ENCODE measurements around the gene COPS9.

COPS9 gene

DNA sequence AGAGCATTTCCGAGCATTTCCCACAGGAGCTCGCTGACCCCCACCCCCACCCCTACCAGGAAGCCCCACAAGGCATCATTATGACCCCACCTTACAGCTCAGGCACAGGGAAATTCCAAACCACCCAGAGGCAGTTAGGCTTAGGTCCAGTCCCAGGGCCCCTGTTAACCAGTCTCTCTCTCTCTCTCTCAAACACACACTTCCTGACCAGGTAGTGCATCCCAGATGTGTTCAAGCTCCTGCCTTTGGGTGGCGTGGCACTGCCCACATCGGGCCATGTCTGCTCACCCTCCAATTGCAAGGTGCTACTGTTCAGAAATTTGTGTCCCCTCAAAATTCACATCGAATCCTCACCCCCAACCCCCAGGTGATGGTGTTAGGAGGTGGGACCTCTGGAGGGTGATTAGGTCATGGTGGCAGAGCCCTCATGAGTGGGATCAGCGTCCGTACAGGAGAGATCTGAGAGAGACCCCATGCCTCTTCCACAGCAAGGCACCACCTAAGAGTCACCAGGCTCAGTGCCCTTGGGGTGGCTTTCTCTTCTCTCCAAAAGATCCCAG is 8.8 kb downstream of the COPS9 start:
- no peaks in the 10 kb centered on the region for H4K20me1 ChIP-seq (ENCODE audit: insufficient read depth, low read length, poor library complexity, severe bottlenecking)
- peaks cover 36% of the 10 kb centered on the region; the same call in 1 of the 2 replicates for H3K36me3 ChIP-seq (ENCODE audit: insufficient read depth, low read length)
- H3K79me2 ChIP-seq (ENCODE audit: insufficient read depth, low read length): no peaks in the 10 kb centered on the region
- no peaks in the 10 kb centered on the region for H3K9me3 ChIP-seq (ENCODE audit: insufficient read depth, low read depth, low read length)
- no peak for TF ChIP-seq EZH2phosphoT487 (IDR thresholded peaks at IDR 0.05; ENCODE audit: borderline replicate concordance)
- TF ChIP-seq, protein P1, sequence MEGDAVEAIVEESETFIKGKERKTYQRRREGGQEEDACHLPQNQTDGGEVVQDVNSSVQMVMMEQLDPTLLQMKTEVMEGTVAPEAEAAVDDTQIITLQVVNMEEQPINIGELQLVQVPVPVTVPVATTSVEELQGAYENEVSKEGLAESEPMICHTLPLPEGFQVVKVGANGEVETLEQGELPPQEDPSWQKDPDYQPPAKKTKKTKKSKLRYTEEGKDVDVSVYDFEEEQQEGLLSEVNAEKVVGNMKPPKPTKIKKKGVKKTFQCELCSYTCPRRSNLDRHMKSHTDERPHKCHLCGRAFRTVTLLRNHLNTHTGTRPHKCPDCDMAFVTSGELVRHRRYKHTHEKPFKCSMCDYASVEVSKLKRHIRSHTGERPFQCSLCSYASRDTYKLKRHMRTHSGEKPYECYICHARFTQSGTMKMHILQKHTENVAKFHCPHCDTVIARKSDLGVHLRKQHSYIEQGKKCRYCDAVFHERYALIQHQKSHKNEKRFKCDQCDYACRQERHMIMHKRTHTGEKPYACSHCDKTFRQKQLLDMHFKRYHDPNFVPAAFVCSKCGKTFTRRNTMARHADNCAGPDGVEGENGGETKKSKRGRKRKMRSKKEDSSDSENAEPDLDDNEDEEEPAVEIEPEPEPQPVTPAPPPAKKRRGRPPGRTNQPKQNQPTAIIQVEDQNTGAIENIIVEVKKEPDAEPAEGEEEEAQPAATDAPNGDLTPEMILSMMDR (conservative IDR thresholded peaks at IDR 0.05; ENCODE audit: low read length): no peak
- H3K4me3 ChIP-seq (ENCODE audit: low read length, poor library complexity, severe bottlenecking): no peak overlapping the region
- H2AFZ ChIP-seq (ENCODE audit: low read length): no peak overlapping the region
- no peak overlapping the region for H3K4me2 ChIP-seq (ENCODE audit: low read depth, low read length, poor library complexity, severe bottlenecking)
- H3K27me3 ChIP-seq (ENCODE audit: insufficient read depth, low read length, poor library complexity, severe bottlenecking): no peaks in the 10 kb centered on the region
- no peaks in the 10 kb centered on the region for H3F3A ChIP-seq (ENCODE audit: low read depth)
- no peaks in the 10 kb centered on the region for H3K9me2 ChIP-seq (replicated peaks; ENCODE audit: low read depth, low read length)
- no peak overlapping the region for H3K9ac ChIP-seq (ENCODE audit: low read depth, low read length, poor library complexity, severe bottlenecking)
- H3K4me1 ChIP-seq (ENCODE audit: insufficient read depth, low read length, poor library complexity, severe bottlenecking): no peaks in the 10 kb centered on the region

DNA sequence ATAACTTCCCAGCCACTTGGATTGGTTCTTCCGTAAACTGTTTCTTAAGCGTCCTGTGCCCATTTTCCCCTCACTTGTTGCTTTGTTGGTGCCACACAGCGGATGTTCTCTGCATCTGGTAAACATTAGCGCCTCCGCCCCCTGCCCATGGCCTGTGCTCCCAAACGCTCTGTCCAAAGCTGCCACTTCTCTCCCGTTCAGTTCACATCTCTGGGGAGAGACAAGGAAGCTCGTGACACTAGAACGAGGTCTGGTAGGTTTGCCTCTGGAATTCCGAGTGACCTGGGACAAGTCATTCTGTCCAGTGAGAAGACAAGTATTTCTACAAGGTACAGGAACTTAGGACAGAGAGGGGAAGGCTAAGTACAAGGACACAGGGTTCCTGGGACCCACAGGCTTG is 9.4 kb downstream of the COPS9 start:
- Histone ChIP-seq H3K79me2 (ENCODE audit: insufficient read depth, low read length) (no peaks in the 10 kb centered on the region), H4K20me1 (ENCODE audit: insufficient read depth, low read length, poor library complexity, severe bottlenecking) (no peaks in the 10 kb centered on the region), H3K27me3 (ENCODE audit: insufficient read depth, low read length, poor library complexity, severe bottlenecking) (no peaks in the 10 kb centered on the region), H3K4me1 (ENCODE audit: insufficient read depth, low read length, poor library complexity, severe bottlenecking) (peaks cover 4% of the 10 kb centered on the region), H3K9ac (ENCODE audit: low read depth, low read length, poor library complexity, severe bottlenecking) (no peak overlapping the region), H3K36me3 (ENCODE audit: insufficient read depth, low read length) (peaks cover 31% of the 10 kb centered on the region; the same call in 1 of the 2 replicates), H3K9me3 (ENCODE audit: insufficient read depth, low read depth, low read length) (no peaks in the 10 kb centered on the region), H3K9me2 (replicated peaks; ENCODE audit: low read depth, low read length) (no peaks in the 10 kb centered on the region), H3K4me2 (ENCODE audit: low read depth, low read length, poor library complexity, severe bottlenecking) (no peak overlapping the region), H2AFZ (ENCODE audit: low read length) (no peak overlapping the region), H3F3A (ENCODE audit: low read depth) (no peaks in the 10 kb centered on the region), H3K4me3 (ENCODE audit: low read length, poor library complexity, severe bottlenecking) (no peak overlapping the region)
- TF ChIP-seq, protein P1 (conservative IDR thresholded peaks at IDR 0.05; ENCODE audit: low read length): no peak
- TF ChIP-seq EZH2phosphoT487 (IDR thresholded peaks at IDR 0.05; ENCODE audit: borderline replicate concordance): no peak

DNA sequence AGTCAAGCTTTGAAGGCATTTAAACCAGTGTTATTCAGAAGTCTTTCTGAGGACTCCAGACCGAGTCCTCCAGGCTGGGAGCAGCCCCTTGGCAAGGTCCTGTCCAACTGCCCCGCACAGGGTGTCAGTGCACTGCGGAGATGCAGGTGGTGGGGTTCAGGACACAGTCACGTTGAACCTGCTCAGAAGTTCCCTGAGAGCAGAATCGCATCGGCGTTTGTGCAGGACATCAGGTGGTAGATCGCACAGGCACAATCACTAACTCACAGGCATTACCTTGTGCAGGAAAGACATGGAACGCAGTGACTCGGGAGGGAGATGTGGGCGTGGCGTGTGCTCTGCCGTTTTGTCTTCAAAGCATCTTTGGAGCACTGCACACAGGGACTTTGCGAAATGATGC is 10.4 kb downstream of the COPS9 start:
- H3K79me2 ChIP-seq (ENCODE audit: insufficient read depth, low read length): no peaks in the 10 kb centered on the region
- no peak overlapping the region for H3K4me3 ChIP-seq (ENCODE audit: low read length, poor library complexity, severe bottlenecking)
- H3K36me3 ChIP-seq (ENCODE audit: insufficient read depth, low read length): peaks cover 22% of the 10 kb centered on the region; the same call in 1 of the 2 replicates
- no peaks in the 10 kb centered on the region for H3K9me2 ChIP-seq (replicated peaks; ENCODE audit: low read depth, low read length)
- H3K4me2 ChIP-seq (ENCODE audit: low read depth, low read length, poor library complexity, severe bottlenecking): no peak overlapping the region
- H3K4me1 ChIP-seq (ENCODE audit: insufficient read depth, low read length, poor library complexity, severe bottlenecking): peaks cover 9% of the 10 kb centered on the region
- no peaks in the 10 kb centered on the region for H4K20me1 ChIP-seq (ENCODE audit: insufficient read depth, low read length, poor library complexity, severe bottlenecking)
- H3K27me3 ChIP-seq (ENCODE audit: insufficient read depth, low read length, poor library complexity, severe bottlenecking): no peaks in the 10 kb centered on the region
- no peak for TF ChIP-seq EZH2phosphoT487 (IDR thresholded peaks at IDR 0.05; ENCODE audit: borderline replicate concordance)
- TF ChIP-seq, protein P1 (conservative IDR thresholded peaks at IDR 0.05; ENCODE audit: low read length): no peak
- H2AFZ ChIP-seq (ENCODE audit: low read length): no peak overlapping the region
- no peaks in the 10 kb centered on the region for H3F3A ChIP-seq (ENCODE audit: low read depth)
- H3K9me3 ChIP-seq (ENCODE audit: insufficient read depth, low read depth, low read length): no peaks in the 10 kb centered on the region
- H3K9ac ChIP-seq (ENCODE audit: low read depth, low read length, poor library complexity, severe bottlenecking): no peak overlapping the region
